Cardiac fibroblast (primary cell): Measurements from ENCODE around the gene FNDC8.

Experiments
- DNase-seq, 2 donors: peaks; one replicate each; pipeline versions ENCODE4 v3.0.0 to v3.0.0-alpha.2; 2010; ENCODE audit warnings: low read depth in 2 of 2
- H3K4me3 ChIP-seq, 2 donors: replicated peaks in 1 of 2; 1 replicate in 1 of 2; 2 replicates in 1 of 2; pipeline ENCODE4 v1.5.1; 2011; ENCODE audit warnings: low read depth in 2 of 2, low read length in 2 of 2, mild to moderate bottlenecking in 2 of 2, moderate library complexity in 1 of 2
- TF ChIP-seq, protein P1 (sequence below): IDR thresholded peaks from one replicate; pipeline ENCODE4 v1.5.1; 2011; ENCODE audit warnings: low read depth, mild to moderate bottlenecking, low read length, inconsistent platforms

Gene FNDC8

DNA sequence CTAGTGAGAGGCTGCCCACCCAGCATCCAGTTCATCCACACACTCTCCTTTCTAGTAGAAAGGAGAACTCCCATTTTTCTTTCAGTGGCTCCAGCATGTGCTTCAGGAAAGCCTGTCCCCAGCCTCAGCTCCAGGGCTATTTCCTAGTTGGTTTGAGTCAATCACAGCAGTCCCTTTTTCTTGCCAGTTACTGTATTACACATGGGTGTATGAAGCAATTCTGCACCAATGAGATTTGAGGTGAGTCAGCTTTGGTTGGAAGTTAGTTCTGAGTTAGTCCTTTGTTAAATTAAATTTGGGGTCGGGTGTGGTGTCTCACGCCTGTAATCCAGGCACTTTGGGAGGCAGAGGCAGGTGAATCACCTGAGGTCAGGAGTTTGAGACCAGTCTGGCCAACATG, 26.5 kb upstream of the FNDC8 start:
- TF ChIP-seq, protein P1, sequence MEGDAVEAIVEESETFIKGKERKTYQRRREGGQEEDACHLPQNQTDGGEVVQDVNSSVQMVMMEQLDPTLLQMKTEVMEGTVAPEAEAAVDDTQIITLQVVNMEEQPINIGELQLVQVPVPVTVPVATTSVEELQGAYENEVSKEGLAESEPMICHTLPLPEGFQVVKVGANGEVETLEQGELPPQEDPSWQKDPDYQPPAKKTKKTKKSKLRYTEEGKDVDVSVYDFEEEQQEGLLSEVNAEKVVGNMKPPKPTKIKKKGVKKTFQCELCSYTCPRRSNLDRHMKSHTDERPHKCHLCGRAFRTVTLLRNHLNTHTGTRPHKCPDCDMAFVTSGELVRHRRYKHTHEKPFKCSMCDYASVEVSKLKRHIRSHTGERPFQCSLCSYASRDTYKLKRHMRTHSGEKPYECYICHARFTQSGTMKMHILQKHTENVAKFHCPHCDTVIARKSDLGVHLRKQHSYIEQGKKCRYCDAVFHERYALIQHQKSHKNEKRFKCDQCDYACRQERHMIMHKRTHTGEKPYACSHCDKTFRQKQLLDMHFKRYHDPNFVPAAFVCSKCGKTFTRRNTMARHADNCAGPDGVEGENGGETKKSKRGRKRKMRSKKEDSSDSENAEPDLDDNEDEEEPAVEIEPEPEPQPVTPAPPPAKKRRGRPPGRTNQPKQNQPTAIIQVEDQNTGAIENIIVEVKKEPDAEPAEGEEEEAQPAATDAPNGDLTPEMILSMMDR = no peak
- peak; percentile 81 to 94 for DNase-seq
- H3K4me3 ChIP-seq = no peak overlapping the region

DNA sequence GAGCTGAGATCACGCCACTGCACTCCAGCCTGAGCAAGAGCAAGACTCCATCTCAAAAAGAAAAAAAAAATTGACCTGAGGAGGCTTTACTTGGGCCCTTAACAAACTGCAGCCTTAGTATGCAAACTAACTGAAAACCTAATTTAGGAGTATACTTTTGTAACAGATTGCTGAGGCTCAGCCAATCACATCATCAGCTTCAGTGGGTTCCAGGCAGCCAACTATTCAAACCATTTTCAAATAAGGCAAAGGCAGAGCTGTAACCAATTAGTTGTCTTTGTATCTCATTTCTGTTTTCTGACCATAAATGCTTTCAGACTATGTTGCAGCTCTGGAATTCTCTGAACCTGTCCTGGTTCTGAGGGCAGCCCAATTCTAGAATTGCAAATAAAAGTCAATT, 25.7 kb upstream of the FNDC8 start:
- no peak for DNase-seq
- H3K4me3 ChIP-seq = no peak overlapping the region
- TF ChIP-seq, protein P1 = no peak

DNA sequence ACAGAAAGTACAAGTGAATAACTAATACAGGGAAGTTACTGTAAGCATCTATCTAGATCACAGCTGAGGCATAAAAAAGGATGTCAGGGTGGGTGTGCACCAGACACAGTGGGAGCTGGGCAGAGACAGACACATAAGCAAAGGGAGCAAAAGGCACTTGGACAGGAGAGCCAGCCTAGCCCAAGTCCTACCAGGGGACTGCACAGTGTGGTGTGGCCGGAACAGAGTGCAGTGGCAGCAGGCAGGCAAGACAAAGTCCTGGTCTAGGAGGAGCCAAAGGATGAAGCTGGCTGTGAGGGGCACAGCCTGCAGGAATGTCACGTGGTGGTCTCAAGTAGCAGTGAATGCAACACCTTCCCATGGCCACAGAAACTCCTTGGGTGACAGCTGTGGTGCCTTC, 23.6 kb upstream of the FNDC8 start:
- H3K4me3 ChIP-seq = no peak overlapping the region
- no peak for DNase-seq
- TF ChIP-seq, protein P1 = no peak

DNA sequence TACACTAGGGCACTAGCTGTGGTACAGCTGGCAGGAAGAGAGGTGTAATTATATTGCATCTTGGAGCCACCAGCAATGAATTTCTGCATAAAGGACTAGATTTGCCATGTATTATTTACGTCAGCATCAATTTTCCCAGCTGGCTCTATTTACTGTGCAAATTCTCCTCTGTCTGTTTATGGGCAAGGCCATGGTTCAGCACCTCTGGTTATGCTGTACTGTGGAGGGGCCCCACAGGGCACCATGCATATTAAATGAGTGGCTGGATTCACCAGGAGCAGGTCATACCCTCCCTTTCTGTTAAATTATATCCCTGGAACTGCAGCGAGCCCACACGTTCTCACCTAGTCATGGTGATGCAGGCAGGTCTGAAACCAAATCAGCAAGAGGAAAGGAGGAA, 21.5 kb upstream of the FNDC8 start:
- TF ChIP-seq, protein P1 = no peak
- H3K4me3 ChIP-seq = no peak overlapping the region
- no peak for DNase-seq

DNA sequence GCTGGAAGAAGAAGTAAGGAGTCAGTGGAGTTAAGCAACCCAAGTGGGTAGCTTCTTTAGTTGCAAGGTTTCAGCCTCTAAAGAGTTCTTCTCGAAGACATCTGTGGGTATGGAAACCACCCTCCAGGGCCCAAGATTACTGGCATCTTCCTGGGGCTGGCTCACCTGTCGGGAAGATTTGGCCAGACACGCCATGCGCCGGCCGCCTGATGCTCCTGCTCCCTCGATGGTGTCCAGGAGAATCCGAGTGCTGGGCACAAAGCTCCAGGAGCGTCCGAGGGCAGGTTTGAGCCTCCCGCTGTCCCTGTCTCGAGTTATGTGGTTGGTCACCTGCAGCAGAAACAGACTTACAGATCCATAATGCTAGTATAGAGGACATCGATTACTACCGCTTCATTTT, 20.4 kb upstream of the FNDC8 start:
- DNase-seq = no peak
- H3K4me3 ChIP-seq = no peak overlapping the region
- TF ChIP-seq, protein P1 = no peak

DNA sequence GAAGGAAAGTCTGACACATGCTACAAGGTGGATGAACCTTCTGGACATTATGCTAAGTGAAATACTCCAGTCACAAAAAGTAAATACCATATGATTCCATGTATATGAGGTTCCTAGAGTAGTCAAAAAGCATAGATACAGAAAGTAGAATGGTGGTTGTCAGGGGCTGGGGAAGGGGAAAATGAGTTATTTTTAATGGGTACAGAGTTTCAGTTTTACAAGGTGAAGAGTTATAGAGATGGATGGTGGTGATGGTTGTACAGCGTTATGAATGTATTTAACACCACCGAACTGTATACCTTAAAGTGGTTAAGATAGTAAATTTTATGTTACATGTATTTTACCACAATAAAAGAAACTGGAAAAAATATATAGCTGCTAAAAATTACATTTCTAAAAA, 19.7 kb upstream of the FNDC8 start:
- DNase-seq = no peak

DNA sequence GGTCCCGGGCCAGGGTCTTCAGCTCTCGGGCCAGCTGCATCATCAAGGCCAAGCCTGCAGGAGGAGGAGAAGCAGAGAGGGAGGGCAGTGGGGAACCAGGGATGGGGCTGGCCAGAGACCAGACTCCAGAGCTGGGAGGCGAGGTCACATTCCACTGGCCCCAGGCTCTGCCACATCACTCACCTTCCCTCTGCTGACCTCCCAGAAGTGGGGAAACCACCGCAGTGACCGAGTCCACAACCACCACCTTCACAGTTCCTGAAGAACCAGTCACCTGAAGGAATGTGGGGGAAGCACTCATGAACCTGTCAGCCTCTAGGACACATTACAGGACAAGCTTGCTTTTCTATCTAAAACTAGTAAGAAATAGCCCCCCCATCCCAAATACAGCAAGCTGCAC, 18.1 kb upstream of the FNDC8 start:
- no peak overlapping the region for H3K4me3 ChIP-seq
- TF ChIP-seq, protein P1 = no peak
- DNase-seq = no peak

More for the DNA sequence above, 19.7 kb upstream of the FNDC8 start:
- TF ChIP-seq, protein P1 = no peak
- no peak overlapping the region for H3K4me3 ChIP-seq
